Activated CD8-positive, alpha-beta T cell treated with anti-CD3 and anti-CD28 coated beads for 36 hours (primary cell): ENCODE data around the gene LRRC38. TPM values are rescaled to one million over a fixed set of nuclear protein-coding genes. Genes with fewer than 3 reads are reported as not detected.

Experiments used
- total RNA-seq, 2 experiments: library from RNA; stranded (reverse); gene quantifications; one replicate each; pipeline ENCODE4 v1.2.3, GENCODE V29; 2021

The LRRC38 gene
- total RNA-seq, 2 experiments from 2014 or later = not detected

Other genes starting within 250 kb of the LRRC38 start
- not detected for gene PRAMEF8, start 228.9 kb downstream of the LRRC38 start, total RNA-seq
- gene PRAMEF33, start 210.5 kb downstream of the LRRC38 start, total RNA-seq = not detected
- not detected for gene PRAMEF15, start 198.4 kb downstream of the LRRC38 start, total RNA-seq
- gene PRAMEF14, start 166.9 kb downstream of the LRRC38 start, total RNA-seq = not detected
- gene PRAMEF19, start 142.1 kb downstream of the LRRC38 start, total RNA-seq = not detected
- not detected for gene PRAMEF17, start 124.4 kb downstream of the LRRC38 start, total RNA-seq
- not detected for gene PRAMEF20, start 103.6 kb downstream of the LRRC38 start, total RNA-seq
- not detected for gene PDPN, start 69.8 kb upstream of the LRRC38 start, total RNA-seq
- 10 to 100 TPM; 41.2 to 43.6 TPM for gene PRDM2, start 186.2 kb upstream of the LRRC38 start, total RNA-seq